A549 (cell line): ENCODE measurements around the gene TAF11L7.

ENCODE experiments used
- CTCF ChIP-seq: fragments of >200 bp; sonication (Bioruptor Twin); formaldehyde crosslinking; IDR thresholded peaks from 3 replicates; pipeline ENCODE4 v1.5.1; 2016
- HMGXB4 ChIP-seq: fragments of 250-450 bp; sonication (Bioruptor Pico); IDR thresholded peaks from 2 replicates; pipeline ENCODE4 v1.5.0; 2021; ENCODE audit warnings: mild to moderate bottlenecking, moderate library complexity, borderline replicate concordance
- PBX3 ChIP-seq: IDR thresholded peaks from 2 replicates; pipeline ENCODE4 v1.6.1; 2012
- POLR2A ChIP-seq: IDR thresholded peaks from 2 replicates; pipeline ENCODE4 v1.6.1; 2012; ENCODE audit warnings: mild to moderate bottlenecking, low read length

GRCh38 chr5:17619354-17619753 is 33.8 kb upstream of the TAF11L7 start:
- no peak for TF ChIP-seq CTCF
- TF ChIP-seq POLR2A = no peak
- TF ChIP-seq PBX3 = no peak
- TF ChIP-seq HMGXB4 = no peak
